NCI-H146 treated with DMSO at 0.1 percent for 48 hours (cell line): ENCODE results near the gene CEP63.
"Not testable (repeated sequence)": the region's sequence is repeated elsewhere in the genome, so short reads cannot be mapped to it uniquely, and the experiment has no call there.

ENCODE experiments used
- DNase-seq: peaks from one replicate; lab custom pipeline; 2025; ENCODE audit not compliant: unreplicated experiment; lab: John Stamatoyannopoulos, UW

CEP63 gene

DNA sequence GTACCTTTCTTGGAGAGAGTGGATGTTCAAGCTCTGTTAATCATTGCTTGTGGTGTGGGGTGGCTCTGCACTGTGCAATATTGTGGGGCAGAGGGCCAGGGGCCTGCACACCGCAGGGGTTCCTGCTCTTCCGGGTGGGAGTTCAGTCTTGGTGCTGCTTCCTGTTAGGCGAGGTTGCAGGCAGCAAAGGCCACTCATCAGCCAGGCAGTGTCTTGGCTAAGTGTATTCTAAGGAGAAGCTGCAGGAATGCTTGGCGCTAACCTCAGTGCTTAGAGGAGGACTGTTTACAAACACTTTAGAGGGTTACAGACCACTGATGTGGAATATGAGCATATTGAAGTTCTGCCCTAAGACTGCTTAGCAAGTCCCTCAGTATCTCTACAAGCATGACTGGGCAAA, 81.7 kb downstream of the CEP63 start:
- no peak for DNase-seq

DNA sequence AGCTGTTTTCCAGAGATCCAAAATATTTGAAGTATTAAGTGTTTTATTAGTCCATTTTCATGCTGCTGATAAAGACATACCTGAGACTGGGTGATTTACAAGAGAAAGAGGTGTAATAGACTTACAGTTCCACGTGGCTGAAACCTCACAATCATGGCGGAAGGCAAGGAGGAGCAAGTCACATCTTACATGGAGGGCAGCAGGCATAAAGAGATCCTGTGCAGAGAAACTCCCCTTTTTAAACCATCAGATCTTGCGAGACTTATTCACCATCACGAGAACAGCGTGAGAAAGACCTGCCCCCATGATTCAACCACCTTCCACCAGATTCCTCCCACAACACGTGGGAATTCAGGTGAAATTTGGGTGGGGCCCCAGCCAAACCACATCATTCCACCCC, 82.9 kb downstream of the CEP63 start:
- DNase-seq: no peak

DNA sequence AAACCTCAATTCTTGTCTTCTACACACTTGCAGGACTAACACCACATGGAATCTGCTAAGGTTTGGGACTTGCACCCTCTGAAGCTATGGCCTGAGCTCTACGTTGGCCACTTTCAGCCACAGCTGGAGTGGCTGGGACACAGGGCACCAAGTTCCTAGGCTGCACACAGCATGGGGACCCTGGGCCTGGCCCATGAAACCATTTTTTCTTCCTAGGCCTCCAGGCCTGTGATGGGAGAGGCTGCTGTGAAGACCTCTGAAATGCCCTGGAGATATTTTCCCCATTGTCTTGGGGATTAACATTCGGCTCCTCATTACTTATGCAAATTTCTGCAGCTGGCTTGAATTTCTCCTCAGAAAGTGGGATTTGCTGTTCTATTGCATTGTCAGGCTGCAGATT, 84.0 kb downstream of the CEP63 start:
- DNase-seq: not testable (repeated sequence)

DNA sequence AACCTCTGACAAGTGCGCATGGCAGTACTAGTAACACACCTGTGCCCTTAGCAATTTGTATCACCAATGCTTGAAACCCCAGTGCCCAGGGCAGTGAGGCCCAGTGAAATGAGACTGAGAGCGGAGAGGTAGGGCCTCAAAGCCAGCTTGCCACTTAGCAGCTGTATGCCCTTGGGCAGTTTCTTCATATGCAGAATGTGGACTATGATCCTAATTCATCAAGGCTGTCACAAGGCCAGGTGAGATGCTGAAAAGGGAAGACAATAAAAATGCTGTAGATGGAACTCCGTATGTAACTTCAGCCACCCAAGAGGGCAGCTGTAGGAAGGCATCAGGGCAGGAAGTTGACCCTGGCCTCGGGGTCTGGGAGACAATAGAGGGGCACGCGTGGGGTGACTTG, 90.6 kb downstream of the CEP63 start:
- peak; percentile 97 for DNase-seq

DNA sequence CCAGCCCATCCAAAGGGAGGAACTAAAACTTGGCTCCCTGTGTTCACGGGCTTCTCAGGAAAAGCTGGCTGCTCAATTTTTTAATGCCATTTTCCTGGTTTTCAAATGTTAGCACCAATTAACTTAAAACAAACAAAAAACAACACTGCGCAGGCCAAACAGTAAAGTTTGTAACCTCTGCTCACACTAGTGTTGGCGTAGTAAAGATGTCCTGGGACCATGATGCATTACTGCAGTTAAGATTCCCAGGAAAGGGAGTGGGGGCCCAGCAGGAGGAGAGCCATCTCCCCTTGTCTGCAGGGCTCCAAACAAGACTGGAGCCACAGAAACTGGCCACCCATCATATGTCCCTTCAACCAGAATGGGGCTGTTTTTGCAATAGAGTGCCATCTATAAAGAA, 91.0 kb downstream of the CEP63 start:
- no peak for DNase-seq

DNA sequence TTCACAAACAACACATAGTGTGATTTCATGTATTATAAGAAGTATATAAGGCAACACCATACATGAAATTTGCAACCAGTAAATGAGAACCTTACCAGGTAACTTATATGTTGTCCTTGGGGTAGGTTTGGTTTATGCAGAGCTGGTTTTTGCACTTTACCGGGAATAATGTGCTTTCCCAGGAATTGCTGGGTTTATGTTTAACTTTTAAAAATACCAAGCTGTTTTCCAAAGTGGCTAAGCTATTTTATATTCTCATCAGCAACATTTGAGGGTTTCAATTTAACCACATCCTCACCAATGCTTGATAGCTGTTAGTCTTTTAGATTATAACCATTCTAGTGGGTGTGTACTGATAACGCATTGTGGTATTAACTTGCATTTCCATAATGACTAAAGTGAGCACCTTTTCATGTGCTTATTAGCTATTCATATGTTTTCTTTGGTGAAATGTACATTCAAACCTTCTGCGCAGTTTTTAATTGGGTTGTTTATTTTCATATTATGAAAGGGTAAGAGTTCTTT, 93.3 kb downstream of the CEP63 start:
- no peak for DNase-seq

DNA sequence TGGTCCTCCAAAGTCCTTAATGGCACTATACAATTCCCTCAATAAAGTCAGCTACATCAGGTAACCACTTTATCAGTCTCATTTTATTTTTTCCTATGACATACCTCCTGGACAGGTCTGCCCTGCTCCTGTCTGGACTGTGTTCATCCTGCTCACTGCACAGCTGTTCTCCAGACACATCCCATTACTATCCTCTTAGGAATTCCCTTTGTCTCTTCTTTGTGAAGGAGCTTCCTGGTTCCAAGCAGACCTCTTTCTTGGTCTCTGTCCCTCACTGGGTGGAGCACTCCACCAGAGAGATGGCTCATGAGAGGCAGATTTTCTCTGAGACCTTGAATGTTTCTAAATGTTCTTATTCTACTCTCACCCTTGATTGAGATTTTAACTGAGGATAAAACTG, 104.9 kb downstream of the CEP63 start:
- no peak for DNase-seq

DNA sequence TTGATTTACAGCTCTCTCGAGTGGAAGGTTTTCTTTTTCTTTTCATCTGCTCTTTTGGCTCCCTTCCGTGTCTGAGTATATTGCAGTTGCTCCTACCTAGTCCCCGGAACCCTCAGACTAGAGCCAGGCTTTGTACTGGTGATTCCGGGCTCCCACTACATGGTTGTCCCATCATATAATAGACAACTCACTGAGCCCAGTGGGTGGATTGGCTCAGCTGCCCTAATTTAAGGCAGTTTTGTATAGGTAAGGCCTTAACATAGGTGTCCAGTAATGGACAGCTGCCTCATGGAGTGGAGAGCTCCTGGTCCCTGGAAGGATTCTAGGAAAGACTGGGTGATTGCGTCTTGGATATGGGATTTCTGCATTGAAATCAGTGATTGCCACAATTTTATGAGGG, 106.9 kb downstream of the CEP63 start:
- no peak for DNase-seq

DNA sequence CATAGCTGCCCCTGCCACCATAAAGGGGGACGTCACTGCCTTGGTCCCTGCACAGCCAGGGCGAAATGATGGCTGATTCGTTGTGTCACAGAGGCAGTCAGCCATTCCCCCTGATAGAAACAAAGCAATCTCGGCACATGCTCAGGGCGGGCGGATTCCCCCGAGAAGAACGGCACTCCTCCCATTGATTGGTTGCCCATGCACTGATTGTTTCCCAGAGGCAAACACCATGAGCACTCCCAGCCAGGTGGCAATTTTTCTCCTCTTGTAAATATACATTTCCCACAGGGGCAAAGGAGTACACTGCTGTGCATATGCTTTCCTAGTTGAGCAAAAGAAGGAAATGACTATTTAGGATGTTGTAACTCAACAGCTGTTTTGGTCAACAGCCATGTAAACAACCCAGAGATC, 108.5 kb downstream of the CEP63 start:
- peak; percentile 69 for DNase-seq

DNA sequence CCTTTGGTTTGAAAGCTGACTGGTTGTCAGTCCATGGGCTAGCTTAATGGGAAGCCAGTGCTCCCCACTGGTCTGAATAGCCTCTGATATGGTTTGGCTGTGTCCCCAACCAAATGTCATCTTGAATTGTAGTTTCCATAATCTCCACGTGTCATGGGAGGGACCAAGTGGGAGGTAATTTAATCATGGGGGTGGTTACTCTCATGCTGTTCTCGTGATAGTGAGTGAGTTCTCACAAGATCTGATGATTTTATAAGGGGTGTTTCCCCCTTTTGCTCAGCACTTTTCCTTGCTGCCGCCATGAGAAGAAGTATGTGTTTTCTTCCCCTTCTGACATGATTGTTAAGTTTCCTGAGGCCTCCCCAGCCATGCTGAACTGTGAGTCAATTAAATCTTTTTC, 109.1 kb downstream of the CEP63 start:
- DNase-seq: not testable (repeated sequence)

DNA sequence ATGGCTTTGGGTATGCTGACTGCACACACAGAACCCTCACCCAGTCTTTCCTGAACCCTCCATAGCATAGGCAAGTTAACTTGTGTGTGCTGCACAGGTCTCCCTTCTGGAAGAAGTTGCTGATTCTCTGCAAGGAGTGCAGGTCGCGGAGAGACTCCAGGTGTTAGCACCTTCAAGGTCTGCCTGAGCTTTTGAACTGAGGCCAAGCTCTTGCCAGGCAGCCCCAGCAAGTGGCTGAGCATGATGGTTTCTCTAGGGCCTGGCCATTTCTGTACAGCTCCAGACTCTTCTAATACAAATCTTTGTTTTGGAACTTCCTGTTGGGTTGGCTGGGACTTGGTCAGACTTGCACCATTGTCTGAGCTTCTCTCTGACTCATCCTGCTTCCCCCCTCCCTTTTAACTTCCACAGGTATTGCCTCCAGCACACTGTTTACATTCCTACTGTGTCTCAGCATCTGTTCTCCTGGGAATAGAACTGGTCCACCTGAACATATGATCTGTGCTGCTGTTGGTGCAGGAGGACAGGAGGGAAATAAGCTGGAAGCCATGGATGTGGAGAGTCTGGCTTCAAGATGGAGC, 111.6 kb downstream of the CEP63 start:
- DNase-seq: peak; percentile 90

DNA sequence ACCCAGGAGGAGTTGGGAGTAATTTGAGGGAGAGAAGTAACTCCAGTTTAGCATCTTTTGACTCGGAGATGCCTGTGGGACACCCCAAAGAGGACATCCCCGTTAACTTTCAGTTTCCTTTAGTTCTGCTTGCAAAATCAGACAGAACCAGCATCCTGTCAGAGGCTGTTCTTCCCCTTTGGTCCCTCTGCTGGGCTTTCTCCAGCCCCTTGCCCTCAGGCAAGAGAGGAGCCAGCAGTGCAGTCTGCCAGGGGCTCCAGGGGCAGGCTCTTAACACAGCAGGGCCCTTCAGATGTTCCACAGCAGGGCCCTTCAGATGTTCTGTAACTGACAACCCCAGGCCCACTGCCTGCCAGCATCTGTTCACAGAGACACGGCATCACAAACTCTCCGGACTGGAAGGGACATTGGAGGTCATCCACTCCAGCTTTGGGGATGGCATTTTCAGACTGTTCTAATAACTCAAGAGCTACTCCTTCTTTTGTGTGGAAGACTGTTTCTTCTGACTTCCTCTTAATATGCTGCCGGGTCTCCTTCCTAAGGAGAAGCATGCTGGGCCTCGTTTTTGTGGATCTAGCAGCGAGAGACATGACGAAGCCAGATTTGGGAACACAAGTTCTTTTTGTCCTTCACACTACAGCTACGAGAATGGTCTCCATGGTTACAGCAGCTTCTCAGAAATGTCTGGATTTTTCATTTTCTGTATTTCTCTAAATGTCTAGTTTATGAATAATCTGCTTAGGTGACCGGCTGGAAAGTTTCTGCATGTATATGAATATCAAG, 113.1 kb downstream of the CEP63 start:
- DNase-seq: peak; percentile 55

DNA sequence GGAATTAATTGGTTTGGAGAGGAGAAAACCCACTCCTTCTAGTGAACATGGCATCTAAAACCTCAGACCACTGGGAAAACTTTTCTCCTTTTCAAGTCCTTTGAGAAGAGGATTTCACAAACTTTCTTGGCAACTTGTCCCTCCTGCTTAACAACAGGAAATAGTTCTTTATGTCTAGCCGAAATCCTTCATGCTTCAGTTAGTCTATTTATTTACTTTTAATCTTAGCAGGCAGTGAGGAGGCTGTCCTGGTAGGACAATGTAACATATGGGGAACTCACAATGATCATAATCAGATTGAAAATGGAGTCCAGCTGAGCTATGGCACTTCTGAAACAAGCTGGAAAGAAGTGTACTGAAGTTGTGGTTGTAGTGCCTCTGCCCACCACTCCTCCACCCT, 114.3 kb downstream of the CEP63 start:
- no peak for DNase-seq

DNA sequence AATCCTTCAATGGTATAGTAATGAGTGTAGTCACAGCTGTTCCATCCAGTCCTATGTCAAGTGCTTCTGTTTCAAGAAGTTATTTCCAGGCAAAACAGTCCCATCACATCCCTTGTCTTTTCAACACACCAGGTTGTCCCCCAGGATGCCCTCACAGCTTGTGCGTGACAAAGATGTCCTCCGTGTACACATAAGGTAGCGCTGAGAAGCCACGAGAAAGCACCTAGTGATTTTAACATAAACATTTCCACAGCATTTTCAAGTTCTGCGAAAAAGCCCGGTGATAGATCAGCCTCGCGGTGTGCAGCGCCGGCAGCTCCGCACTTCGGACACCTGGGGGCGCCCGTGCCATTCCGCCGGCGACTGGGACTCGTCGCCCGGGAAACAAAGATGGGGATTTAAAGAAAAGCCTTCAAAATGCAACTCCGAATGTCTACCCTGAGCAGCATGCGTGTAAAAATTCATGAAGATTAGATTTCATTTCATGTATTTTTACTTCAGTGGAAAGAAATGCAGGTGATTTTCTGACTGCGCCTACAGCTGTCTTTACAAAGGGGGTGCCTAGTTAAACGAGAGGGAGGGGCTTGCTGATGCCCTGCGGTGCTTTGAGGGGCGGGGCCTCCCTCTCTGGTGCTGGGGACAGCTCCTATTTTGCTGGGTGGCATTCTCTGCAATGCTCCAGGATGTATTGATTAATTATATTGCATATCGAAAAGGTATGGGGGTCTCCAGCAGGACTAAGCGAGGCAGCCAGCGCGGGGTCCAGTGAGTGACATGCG, 115.0 kb downstream of the CEP63 start:
- DNase-seq: peak; percentile 96

DNA sequence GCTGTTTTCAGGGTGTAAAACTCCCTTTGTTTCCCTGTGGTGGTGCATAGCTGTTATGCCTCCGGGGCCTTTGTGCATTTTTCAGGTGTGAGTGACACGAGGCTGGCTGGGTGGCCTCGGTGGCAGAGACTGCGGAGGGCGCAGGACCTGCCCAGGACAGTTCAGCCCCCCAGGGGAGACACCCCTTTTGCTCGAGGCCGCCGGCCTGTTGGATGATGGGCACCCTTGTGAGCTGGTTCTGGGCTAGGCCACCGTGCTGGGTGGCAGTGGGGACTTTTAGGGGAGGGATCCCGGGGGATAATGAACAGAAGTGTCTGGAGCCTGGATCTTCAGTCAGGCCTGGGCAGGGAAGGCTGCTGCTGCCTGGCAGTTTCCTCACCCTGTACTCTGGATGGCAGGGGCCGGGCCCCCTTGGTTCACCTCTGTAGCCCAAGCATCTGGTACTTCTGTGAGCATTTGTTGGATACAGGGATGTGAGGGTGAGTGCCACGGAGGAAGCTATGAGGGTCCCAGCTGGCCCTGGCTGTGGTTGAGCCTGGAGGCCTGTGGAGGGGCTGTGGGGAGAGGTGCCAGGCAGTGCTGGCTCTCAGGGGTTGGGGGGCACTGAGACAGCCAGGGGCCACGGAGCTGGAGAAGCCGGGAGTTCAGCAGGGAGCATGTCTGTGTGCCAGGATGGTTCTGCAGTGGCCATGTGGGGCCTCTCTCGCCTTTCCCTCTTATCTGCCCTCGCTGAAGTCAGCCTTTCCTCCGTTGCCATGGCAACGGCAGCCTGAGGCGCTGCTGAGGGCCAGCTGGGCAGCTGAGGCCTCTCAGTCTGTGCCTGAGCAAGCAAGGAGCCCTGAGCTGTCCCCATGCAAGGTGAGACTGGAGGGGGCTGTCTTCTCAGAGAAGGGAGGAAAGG, 115.9 kb downstream of the CEP63 start:
- peak; percentile 97 for DNase-seq

DNA sequence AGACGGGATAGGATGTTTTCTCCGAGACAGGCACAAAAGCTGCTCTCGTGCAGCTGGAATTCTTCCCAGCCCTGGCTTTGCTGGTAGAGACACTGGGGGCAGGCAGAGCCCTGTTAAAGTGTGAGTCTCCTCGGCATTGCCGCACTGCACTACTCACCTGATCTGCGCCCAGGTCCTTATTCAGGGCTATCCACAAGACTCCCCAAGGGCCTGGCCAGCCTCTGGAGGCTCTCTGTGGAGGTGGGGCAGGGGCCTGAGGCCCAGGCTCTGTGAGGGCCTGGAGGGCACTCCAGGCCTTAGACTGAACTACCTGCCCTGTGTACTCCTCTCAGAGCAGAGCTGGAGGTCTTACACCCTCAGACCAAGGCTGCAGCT, 116.6 kb downstream of the CEP63 start:
- no peak for DNase-seq

DNA sequence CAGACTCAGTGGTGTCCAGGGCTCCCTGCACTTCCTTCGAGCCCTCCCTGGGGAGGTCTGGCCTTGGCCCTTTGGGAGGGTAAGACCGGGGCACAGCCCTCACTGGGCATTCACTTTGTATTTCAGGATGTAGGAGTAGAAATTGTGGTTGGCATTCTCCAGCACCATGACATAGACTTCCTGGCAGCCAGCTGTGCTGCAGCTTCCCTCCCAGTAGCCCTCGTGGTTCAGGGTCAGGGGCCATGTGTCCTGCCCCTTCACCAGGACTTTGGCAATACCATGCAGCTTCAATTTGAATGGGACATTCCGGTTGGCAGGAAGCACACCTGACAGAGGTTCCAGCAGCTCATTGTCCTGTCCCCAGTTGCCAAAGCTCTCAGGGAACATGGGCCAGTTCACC, 117.6 kb downstream of the CEP63 start:
- no peak for DNase-seq

DNA sequence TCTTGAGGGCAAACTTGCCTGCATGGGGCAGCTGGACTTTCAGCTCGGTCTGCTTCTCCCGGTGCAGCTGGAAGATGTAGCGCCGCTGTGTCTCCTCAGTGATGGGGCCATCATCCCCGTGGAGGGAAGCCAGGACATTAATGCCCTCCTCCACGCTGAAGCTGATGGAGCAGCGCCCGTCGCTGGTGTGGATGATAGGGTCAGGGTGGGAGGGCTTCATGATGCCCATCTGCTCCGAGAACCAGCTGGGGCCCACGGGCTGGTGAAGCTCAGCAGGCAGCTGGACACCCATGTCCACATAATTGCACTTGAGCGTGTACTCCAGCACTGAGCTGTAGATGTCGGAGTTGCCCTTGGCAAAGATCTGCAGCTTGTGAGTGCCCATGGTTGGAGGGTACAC, 118.1 kb downstream of the CEP63 start:
- no peak for DNase-seq

DNA sequence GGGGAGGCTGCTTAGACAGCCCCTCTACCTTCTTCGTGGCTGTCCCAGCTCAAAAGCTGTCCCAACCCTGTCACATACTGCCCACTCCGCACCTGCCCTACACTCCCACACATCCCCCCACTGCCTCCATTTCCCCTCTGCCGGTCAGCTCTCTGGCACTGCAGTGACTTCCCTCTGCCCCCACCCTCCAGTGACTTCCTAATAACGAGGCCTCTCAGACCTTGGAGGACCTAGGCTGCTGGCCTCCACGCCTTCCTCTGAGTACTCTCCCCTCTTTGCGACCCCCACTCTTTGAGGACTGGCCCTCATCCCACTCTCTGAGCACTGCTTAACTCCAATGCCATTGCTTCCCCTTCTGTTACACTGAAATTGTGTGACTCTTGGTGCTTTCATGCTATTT, 119.7 kb downstream of the CEP63 start:
- DNase-seq: no peak

DNA sequence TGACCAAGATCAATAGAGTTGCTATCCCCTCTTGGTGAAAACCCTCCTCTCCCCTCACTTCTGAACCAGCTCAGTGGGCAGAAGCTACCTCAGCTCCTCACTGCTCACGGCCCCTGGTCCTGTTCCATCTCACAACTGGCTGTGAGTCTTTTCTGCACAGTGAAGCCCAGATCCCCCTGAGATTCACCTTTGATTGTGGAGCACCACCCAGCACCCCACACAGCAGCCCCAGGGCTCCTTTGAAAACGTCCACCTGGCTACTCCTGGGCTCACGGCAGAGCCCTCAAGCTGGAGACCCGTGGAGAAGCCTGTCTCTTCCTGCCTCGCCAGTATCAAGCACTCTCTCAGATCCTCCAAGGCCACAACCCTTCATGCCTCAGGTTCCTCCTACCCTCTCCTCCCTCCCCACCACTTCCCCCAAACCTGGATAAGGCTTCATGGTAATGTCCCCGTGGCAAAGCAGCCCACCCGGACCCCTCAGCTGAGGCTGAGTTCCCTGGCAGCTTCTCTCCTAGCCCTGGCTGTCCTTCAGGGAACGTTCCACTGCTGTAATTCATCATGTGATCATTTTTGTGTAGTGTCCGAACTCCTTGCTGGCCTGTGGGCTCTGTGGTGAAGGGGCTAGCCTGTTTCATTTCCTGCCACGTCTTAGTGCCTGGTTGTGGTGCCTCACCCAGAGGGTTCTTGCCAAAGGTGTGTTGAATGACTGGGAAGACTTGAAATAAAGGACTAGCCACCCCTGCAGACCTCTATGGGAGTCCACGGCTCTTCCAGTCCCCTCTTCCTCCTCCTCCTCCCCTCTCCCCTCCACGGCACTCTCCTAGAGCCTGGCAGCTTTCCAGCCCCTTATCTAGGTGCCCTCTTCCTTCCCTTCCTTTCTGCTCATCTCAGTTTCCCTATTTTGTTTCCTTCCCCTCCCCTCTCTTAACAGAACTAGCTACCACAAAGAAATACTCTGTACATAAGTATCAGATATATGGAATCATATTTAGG, 120.5 kb downstream of the CEP63 start:
- DNase-seq: no peak
